ENCODE measurements around the gene COLEC12. TPM values are rescaled to one million over a fixed set of nuclear protein-coding genes. Genes with fewer than 3 reads are reported as not detected.
A peak's percentile ranks its signal among the peaks of the same experiment; 100 is the strongest.

Gene COLEC12
- total RNA-seq, 2 donors from 2014 or later = 23.0 to 54.9 TPM

DNA sequence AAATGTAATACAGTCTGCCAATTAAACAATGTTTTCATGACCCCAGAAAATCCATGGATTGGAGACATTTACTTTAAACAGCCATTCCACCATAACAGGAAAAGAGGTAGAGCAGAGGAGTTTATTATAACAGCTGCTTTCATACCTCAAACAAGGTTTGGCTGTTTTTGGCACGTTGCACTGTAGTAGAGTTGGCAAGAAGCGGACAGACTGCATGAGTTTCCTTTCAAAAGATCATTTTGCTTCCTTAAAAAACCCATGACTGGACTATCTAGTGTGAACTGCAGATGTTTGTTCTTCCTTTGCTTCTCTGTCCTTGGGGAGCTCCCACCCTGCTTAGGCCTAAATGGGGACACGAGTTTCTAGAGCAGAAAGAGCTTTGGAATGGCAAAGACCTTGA, 124.2 kb downstream of the COLEC12 start:
- intact Hi-C loops (cut with DNase I) = no loop called here
- no peak for DNase-seq (ENCODE audit: low spot score)

GRCh38 chr18:374721-375168, 125.8 kb downstream of the COLEC12 start:
- DNase-seq (ENCODE audit: low spot score) = no peak
- intact Hi-C loops (cut with DNase I) = no loop called here

- intact Hi-C loops (cut with DNase I) = no loop called here
Measured at GRCh38 chr18:373780-374179, 126.7 kb downstream of the COLEC12 start.

DNA sequence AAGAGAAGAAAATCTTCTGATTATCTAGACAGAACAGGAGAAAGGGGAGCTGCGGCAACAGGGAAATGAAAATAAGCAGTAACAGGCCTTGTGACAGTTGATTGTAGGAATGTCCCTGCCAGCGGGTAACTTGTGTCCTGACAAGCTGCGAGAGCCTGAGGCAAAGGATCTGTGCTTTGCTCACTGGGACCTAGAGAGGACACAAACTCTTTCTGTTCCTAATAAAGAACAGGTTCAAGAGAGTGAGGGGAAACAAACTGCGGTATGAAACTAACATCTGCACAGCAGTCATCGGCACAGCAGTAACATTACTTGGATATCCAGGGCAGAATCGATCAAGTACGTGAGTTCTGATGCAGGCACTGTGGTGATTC, 128.9 kb downstream of the COLEC12 start:
- intact Hi-C loops (cut with DNase I) = no loop called here
- DNase-seq (ENCODE audit: low spot score) = no peak

More at GRCh38 chr18:373780-374179, 126.7 kb downstream of the COLEC12 start:
- DNase-seq (ENCODE audit: low spot score) = no peak

DNA sequence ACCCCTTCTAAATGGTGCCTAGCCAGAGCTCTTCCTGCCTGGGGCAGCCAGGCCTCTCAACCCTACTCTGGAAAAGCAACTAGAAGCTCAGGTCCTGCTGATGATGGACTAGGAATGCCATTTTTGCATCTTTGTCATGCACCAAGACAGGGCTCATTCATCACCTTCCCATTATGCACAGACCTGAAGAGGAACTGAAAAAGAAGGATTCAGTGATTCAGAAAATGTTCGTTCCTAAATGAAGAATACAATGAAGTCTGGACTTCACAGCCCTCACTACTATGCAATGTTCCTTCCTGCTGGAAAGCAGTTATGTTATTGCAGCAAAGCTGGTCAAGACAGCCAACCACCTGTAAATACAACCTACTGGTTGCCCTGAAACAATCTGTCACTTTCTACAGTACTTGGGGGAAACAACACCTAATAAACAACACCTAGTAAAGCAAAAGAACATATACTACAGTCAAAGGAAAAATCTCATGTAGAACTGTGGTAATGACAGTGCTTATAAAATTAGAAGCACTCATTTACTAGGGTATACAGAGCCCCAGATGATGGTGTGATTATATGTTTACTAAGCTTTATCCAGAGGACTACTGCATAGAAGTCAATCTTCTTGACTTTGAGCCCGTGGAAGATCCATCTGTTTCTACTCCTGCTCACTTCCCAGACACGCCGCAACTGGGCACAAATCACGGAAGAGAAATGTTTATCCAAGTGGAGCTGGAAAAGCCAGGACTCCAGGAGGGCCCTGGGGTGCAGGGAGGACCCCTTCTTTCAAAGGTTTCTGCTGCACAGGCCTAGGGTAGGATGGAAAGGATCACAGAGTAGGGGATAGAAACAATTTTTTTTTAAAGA, 129.5 kb downstream of the COLEC12 start:
- intact Hi-C loops (cut with DNase I) = no loop called here
- DNase-seq (ENCODE audit: low spot score) = no peak

GRCh38 chr18:369224-370015, 131.1 kb downstream of the COLEC12 start:
- intact Hi-C loops (cut with DNase I) = no loop called here
- DNase-seq (ENCODE audit: low spot score) = no peak

DNA sequence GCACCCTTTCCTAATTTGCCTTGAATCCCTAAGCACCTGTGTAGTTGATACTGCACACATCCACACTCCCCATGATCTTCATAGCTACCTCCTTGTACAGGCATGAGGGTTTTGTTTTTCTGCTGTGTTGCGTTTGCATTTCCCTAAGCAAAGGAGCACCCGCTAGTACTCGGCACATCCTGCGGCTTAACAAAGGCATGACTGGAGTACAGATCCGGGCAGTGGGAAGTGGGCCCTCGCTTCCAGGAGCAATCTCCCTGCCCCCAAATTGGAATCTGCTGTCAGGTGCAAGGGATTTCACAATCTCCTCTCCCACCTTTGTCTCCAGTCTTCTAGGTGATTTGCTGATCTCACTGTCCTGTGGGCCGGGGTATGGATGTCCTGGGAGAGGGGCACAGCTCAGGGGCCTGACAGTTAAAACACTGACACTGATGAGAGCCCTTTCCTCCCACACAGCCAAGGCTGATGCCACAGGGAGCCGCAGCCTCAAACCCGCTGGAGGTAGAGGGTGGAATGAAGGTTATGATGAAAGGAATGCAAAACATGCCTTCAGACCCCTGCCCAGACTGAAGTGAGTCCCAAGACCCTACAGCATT, 133.9 kb downstream of the COLEC12 start:
- no peak for DNase-seq (ENCODE audit: low spot score)
- intact Hi-C loops (cut with DNase I) = loop anchor here in 1 of 2 donors (1.0 kb wide), 1 partner anchor 17 kb away; no protein-coding TSS in a partner anchor

DNA sequence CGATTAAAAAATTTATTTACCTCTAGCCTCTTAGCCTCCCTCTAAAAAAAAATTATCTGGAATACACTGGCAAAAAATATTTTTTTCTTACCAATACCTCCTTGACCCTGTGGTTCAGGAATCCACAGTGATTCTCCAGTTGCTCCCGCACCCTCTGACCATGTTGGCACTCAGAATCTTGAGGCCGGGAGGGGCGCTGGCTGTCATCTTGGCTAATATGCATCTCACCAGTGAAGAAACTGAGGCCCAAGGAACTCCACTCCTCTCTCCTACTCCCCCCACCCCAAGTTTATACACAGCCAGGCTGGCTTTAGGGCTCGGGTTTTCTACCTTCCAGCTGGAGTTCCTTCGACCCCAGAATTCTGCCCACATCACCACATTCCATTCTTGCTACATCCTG, 134.8 kb downstream of the COLEC12 start:
- intact Hi-C loops (cut with DNase I) = no loop called here
- no peak for DNase-seq (ENCODE audit: low spot score)

DNA sequence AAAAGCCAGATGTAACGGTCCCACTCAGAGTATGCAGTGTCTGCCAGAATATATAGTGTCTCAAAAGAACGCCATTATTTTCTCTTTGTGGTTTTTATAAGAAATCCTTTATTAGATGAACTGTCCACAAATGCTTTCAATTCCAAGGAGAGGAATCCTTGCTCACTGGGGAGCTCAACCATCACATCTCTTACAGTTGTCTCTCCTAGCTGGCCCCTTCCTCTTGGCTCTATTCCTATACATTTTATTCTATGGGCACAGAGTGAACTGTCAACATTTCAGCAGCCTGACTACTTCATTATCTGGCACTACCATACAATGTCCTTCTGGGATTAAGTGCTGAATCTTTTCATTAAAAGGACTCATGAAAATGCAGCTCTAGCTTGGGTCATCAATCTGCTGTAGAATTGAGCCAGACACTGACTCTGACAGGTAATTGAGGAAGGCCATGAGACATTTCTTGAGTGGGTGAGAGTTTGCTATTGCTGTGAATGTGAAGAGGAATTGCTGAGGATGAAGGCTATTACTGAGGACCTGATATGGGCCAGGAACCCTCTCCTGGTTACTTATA, 136.2 kb downstream of the COLEC12 start:
- intact Hi-C loops (cut with DNase I) = no loop called here

GRCh38 chr18:363301-364085, 137.0 kb downstream of the COLEC12 start:
- no peak for DNase-seq (ENCODE audit: low spot score)
- intact Hi-C loops (cut with DNase I) = no loop called here

More for the DNA sequence above, 136.2 kb downstream of the COLEC12 start:
- no peak for DNase-seq (ENCODE audit: low spot score)

- intact Hi-C loops (cut with DNase I) = no loop called here
- no peak for DNase-seq (ENCODE audit: low spot score)
Measured at GRCh38 chr18:362311-363290, 137.9 kb downstream of the COLEC12 start.

DNA sequence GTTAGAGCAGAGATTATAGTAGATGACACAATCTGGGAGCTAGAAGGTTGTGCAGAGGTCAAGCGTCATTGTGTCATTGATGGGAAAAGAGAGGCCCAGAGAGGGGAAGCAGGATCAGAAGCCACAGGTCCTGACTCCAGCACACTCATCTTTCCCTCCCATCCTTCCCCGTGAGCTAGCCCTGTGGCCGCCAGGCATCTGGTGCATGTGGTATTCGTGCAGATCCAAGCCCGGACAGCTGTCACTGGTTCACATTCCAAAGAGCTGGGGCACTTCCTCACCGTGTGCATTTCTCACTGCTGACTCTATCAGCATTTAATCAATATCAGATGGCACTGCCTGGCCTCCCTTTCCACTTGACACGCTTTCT, 138.6 kb downstream of the COLEC12 start:
- DNase-seq (ENCODE audit: low spot score) = peak; percentile 88
- intact Hi-C loops (cut with DNase I) = no loop called here

DNA sequence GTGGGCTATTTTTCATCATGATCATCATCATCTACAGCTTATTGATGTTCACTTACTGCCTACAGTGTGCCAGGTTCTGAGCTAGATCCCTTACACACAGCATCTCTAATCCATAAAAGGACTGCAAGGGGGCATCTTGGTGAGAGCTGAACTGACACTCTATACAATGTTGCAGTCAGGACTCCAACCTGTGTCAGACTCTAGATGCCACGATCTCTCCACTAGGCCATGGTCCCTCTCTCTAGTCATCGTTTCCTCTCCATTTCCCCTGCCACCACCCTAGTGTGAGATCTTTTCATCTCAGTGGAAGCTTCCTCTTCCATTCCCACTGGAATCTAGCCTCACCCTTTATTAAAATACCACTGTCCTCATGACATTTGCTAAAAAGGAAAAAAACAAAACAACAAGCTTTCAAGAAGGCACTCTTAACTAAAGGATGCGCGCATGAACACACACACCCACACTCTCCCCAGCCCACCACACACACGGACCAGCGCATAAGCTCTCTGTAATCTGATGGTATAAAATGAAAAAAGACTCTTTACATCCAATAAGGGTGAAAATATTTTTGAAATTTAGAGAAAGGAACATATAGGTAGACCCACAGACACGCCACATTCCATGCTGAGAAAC, 139.3 kb downstream of the COLEC12 start:
- intact Hi-C loops (cut with DNase I) = no loop called here

GRCh38 chr18:360676-361075, 139.8 kb downstream of the COLEC12 start:
- no peak for DNase-seq (ENCODE audit: low spot score)
- intact Hi-C loops (cut with DNase I) = no loop called here

More for the DNA sequence above, 139.3 kb downstream of the COLEC12 start:
- no peak for DNase-seq (ENCODE audit: low spot score)

DNA sequence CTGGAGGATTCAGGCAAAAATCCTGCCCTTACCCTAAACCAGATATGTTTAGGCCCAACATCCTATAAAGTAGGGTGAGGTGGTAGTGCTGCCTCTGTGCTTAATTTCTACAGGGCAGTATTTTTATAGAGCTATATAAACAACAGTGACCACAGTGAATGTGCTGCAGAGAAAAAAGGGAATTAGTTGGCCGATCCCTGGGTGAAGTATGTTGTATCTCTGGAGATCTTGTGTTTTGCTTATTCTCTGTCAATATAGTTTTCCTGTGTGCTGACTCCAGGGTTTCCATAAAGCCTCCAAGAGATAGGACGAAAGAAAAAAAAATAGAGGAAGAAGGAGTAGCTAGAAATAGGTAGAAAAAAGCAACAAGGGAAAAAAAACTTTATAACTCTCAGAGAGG, 143.7 kb downstream of the COLEC12 start:
- intact Hi-C loops (cut with DNase I) = no loop called here
- no peak for DNase-seq (ENCODE audit: low spot score)

GRCh38 chr18:355678-356077, 144.8 kb downstream of the COLEC12 start:
- intact Hi-C loops (cut with DNase I) = no loop called here
- DNase-seq (ENCODE audit: low spot score) = no peak

DNA sequence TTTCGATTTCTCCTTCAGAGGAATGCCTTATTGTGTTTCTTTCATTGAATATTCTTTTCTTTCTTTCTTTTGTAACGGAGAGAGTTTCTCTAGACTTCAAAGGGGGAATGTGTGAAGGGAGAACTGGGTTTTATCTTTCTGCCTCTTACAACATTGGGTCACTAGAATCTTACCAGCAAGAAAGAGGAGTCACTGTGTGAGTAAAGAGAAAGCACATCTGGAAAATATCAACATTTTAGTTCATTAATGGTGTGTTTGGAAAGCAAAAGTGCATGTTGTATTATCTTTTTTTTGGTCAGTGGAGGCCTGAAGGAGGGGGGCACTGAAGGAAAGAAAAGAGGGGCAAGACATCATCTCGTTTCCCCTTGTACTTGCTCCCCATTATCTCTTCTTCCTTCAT, 146.0 kb downstream of the COLEC12 start:
- DNase-seq (ENCODE audit: low spot score) = no peak
- intact Hi-C loops (cut with DNase I) = no loop called here

All from posterior vena cava (tissue), 2 donors.